IMR-90 (cell line): ENCODE results near the gene SSPN. TPM values are rescaled to one million over a fixed set of nuclear protein-coding genes. Genes with fewer than 3 reads are reported as not detected.

Source experiments
- ATAC-seq: fragments of 200-7000 bp; cut with Tn5 transposase; 2 replicates; pipeline ENCODE4 v1.9.1; 2020; ENCODE audit warnings: low read depth, mild to moderate bottlenecking, moderate library complexity
- BruUV-seq: library from RNA; stranded (reverse); fragments of 400-500 nt; replicated peaks from 2 replicates; lab custom pipeline; 2021; lab: Mats Ljungman, UMichigan
- CTCF ChIA-PET: fragments of 300-600 bp; formaldehyde crosslinking; extraction: SDS; loops from one replicate; lab custom pipeline; 2021; ENCODE audit warnings: antibody characterized with exemption; lab: Yijun Ruan, JAX
- POLR2A ChIA-PET: fragments of 300-600 bp; sonication (Branson Sonifier 250); formaldehyde crosslinking; loops from one replicate; lab custom pipeline; 2022; ENCODE audit warnings: antibody characterized with exemption; ENCODE audit not compliant: unreplicated experiment; lab: Charles Lee
- DNase-seq: peaks from one replicate; pipeline ENCODE4 v3.0.0; 2013
- H2AFZ ChIP-seq: replicated peaks from 2 replicates; pipeline ENCODE3; 2013; ENCODE audit warnings: low read length, mild to moderate bottlenecking; ENCODE audit not compliant: poor library complexity
- H2AK5ac ChIP-seq: 2 replicates; pipeline ENCODE4 v1.6.1; 2013; ENCODE audit warnings: low read depth, low read length, inconsistent platforms
- H2AK9ac ChIP-seq: replicated peaks from 2 replicates; pipeline ENCODE3; 2013; ENCODE audit warnings: mild to moderate bottlenecking, low read depth, low read length, moderate library complexity; ENCODE audit not compliant: poor library complexity
- H2BK120ac ChIP-seq: 2 replicates; pipeline ENCODE4 v1.6.1; 2013; ENCODE audit warnings: low read depth, low read length, inconsistent platforms
- H2BK15ac ChIP-seq: 3 replicates; pipeline ENCODE4 v1.6.1; 2013; ENCODE audit warnings: low read depth, low read length, inconsistent platforms
- H2BK20ac ChIP-seq: 2 replicates; pipeline ENCODE4 v1.6.1; 2013; ENCODE audit warnings: low read depth, mild to moderate bottlenecking, inconsistent platforms, low read length, moderate library complexity
- H2BK5ac ChIP-seq: 2 replicates; pipeline ENCODE4 v1.6.1; 2013; ENCODE audit warnings: mild to moderate bottlenecking, low read depth, low read length, inconsistent platforms; ENCODE audit not compliant: poor library complexity, severe bottlenecking
- H3K14ac ChIP-seq: replicated peaks from 2 replicates; pipeline ENCODE4 v1.6.1; 2013; ENCODE audit warnings: low read depth, low read length, inconsistent platforms
- H3K18ac ChIP-seq: 2 replicates; pipeline ENCODE4 v1.6.1; 2013; ENCODE audit warnings: low read depth, low read length, control low read depth
- H3K23ac ChIP-seq: 2 replicates; pipeline ENCODE4 v1.6.1; 2013; ENCODE audit warnings: low read depth, low read length, inconsistent platforms
- H3K27ac ChIP-seq: 2 replicates; pipeline ENCODE4 v1.5.1; 2013; ENCODE audit warnings: mild to moderate bottlenecking, control low read depth, low read length; ENCODE audit not compliant: insufficient read depth
- H3K27me3 ChIP-seq: 2 replicates; pipeline ENCODE4 v1.6.1; 2013; ENCODE audit warnings: low read length; ENCODE audit not compliant: control insufficient read depth, insufficient read depth
- H3K36me3 ChIP-seq: 2 replicates; pipeline ENCODE4 v1.6.1; 2013; ENCODE audit warnings: low read length, mixed read lengths; ENCODE audit not compliant: control insufficient read depth, insufficient read depth
- H3K4ac ChIP-seq: 2 replicates; pipeline ENCODE4 v1.6.1; 2013; ENCODE audit warnings: low read depth, low read length, inconsistent platforms
- H3K4me1 ChIP-seq: 2 replicates; pipeline ENCODE4 v1.6.1; 2013; ENCODE audit warnings: low read length, mixed read lengths; ENCODE audit not compliant: control insufficient read depth, insufficient read depth
- H3K4me2 ChIP-seq: 2 replicates; pipeline ENCODE4 v1.6.1; 2013; ENCODE audit warnings: low read depth, mild to moderate bottlenecking, control low read depth, low read length, moderate library complexity
- H3K4me3 ChIP-seq: 2 replicates; pipeline ENCODE4 v1.5.1; 2013; ENCODE audit warnings: low read depth, mild to moderate bottlenecking, control low read depth, low read length, moderate library complexity; ENCODE audit not compliant: insufficient read depth
- H3K56ac ChIP-seq: 2 replicates; pipeline ENCODE4 v1.6.1; 2013; ENCODE audit warnings: low read length, inconsistent platforms; ENCODE audit not compliant: insufficient read depth; ENCODE audit errors: extremely low read depth
- H3K79me1 ChIP-seq, 2 experiments: 2 replicates each; pipeline ENCODE4 v1.6.1; 2013; ENCODE audit warnings: low read length in 2 of 2, inconsistent platforms in 1 of 2, low read depth in 1 of 2
- H3K9ac ChIP-seq: 2 replicates; pipeline ENCODE4 v1.6.1; 2013; ENCODE audit warnings: low read depth, low read length, control low read depth
- H3K9me1 ChIP-seq: 2 replicates; pipeline ENCODE4 v1.6.1; 2013; ENCODE audit warnings: low read length, inconsistent platforms; ENCODE audit not compliant: insufficient read depth
- H3K9me3 ChIP-seq: 2 replicates; pipeline ENCODE4 v1.6.1; 2013; ENCODE audit warnings: low read length; ENCODE audit not compliant: control insufficient read depth, insufficient read depth
- H4K20me1 ChIP-seq: 2 replicates; pipeline ENCODE4 v1.6.1; 2013; ENCODE audit warnings: low read length, inconsistent platforms; ENCODE audit not compliant: insufficient read depth
- H4K5ac ChIP-seq: 2 replicates; pipeline ENCODE4 v1.6.1; 2013; ENCODE audit warnings: mild to moderate bottlenecking, low read depth, low read length, control low read depth
- H4K8ac ChIP-seq, 2 experiments: 2 replicates each; pipeline ENCODE4 v1.6.1; 2013; ENCODE audit warnings: low read depth in 2 of 2, low read length in 2 of 2, control low read depth in 1 of 2, inconsistent platforms in 1 of 2
- H4K91ac ChIP-seq: 2 replicates; pipeline ENCODE4 v1.6.1; 2013; ENCODE audit warnings: low read depth, low read length, inconsistent platforms; ENCODE audit not compliant: insufficient read depth
- BHLHE40 ChIP-seq: fragments of 150-350 bp; IDR thresholded peaks from 2 replicates; pipeline ENCODE4 v1.6.1; 2016; ENCODE audit warnings: mild to moderate bottlenecking, low read depth, low read length
- CTCF ChIP-seq: conservative IDR thresholded peaks from 2 replicates; pipeline ENCODE4 v1.5.1; 2012; ENCODE audit warnings: mild to moderate bottlenecking, low read depth, low read length, improper control_type of control experiment
- ELK1 ChIP-seq: fragments of 150-350 bp; IDR thresholded peaks from 2 replicates; pipeline ENCODE4 v1.6.1; 2016; ENCODE audit warnings: low read depth, mild to moderate bottlenecking, low read length, moderate library complexity, borderline replicate concordance
- NFE2L2 ChIP-seq: fragments of 150-350 bp; IDR thresholded peaks from 2 replicates; pipeline ENCODE4 v1.6.1; 2016; ENCODE audit warnings: low read depth, mild to moderate bottlenecking, low read length
- RAD21 ChIP-seq: IDR thresholded peaks from 2 replicates; pipeline ENCODE4 v1.6.1; 2012; ENCODE audit warnings: low read length, improper control_type of control experiment
- USF2 ChIP-seq: fragments of 150-350 bp; IDR thresholded peaks from 2 replicates; pipeline ENCODE4 v1.6.1; 2017; ENCODE audit warnings: mild to moderate bottlenecking, antibody characterized with exemption, low read length, low read depth
- WGBS, 2 experiments: methylation state at CpG; one replicate each; pipeline versions ENCODE4 v1.1.5 to v1.1.7; 2013; ENCODE audit warnings: missing lambda C conversion rate in 2 of 2; ENCODE audit not compliant: insufficient read length in 1 of 2; ENCODE audit errors: extremely low coverage in 2 of 2; 5-methylcytosine and 5-hydroxymethylcytosine counted together
- dilution Hi-C: fragments of 300-500 bp; cut with HindIII; formaldehyde crosslinking; loops from one replicate; pipeline ENCODE4 v1.14.3; 2018; ENCODE audit warnings: low sequenced_read_pairs; ENCODE audit not compliant: unreplicated experiment
- in situ Hi-C: fragments of 300-500 bp; cut with MboI; formaldehyde crosslinking; loops from 3 replicates; pipeline ENCODE4 v1.14.3; 2019; ENCODE audit warnings: low sequenced_read_pairs, inconsistent platforms, mixed read lengths
- intact Hi-C: fragments of 100-400 bp; cut with micrococcal nuclease; formaldehyde crosslinking; loops from 2 replicates; pipeline ENCODE4 v1.10.0; 2022
- polyA plus RNA-seq, 3 experiments: library from polyadenylated mRNA; depleted of rRNA; stranded (reverse); fragments of >200 nt; gene quantifications; 2 replicates each; pipeline ENCODE4 v1.2.3, GENCODE V29; 2012; ENCODE audit warnings: low replicate concordance in 1 of 3
- total RNA-seq: library from RNA; depleted of rRNA; stranded (reverse); fragments of >200 nt; gene quantifications from 2 replicates; pipeline ENCODE4 v1.2.3, GENCODE V29; 2012

Gene SSPN
- total and polyA plus RNA-seq, 2 of the 4 experiments (the other 2 are of a cell fraction), result 3.5 to 5.6 TPM

DNA sequence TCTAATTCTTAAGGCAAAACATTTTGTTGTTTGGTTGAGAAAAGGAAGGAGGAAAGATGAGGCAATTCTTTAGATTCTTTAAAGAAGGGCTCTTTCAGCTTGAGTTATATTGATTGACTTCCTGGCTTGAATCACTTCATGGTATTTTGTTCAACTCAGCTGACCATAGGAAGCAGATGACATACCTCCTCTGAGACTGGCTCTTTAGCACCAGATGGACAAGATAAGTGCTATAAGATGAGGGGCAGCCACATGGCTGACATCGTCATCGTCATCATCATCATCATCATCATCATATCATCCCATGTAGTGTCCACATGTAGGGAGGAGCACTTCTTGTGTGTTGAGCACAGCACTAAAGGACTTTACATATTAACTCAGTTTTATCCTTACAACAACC, 81.3 kb downstream of the SSPN start:
- Histone ChIP-seq H3K27ac (no peak overlapping the region), H4K8ac (no peak overlapping the region), H3K4me3 (no peak overlapping the region), H3K36me3 (no peaks in the 10 kb centered on the region), H3K9ac (no peak overlapping the region), H4K91ac (no peak overlapping the region), H3K56ac (no peak overlapping the region), H2AK9ac (no peak overlapping the region), H3K4me2 (no peak overlapping the region), H3K9me1 (peaks cover 12% of the 10 kb centered on the region), H3K9me3 (no peaks in the 10 kb centered on the region), H3K4ac (peak overlapping the region; percentile 43; the same call in 1 of the 2 replicates), H4K5ac (no peak overlapping the region), H2BK5ac (no peak overlapping the region), H3K79me1 (no peaks in the 10 kb centered on the region), H2AK5ac (peak overlapping the region; percentile 79), H2BK15ac (no peak overlapping the region), H3K14ac (0 out of 2 replicates have a peak overlapping the region, but pooled peaks have one; percentile 28), H2BK20ac (no peak overlapping the region), H2BK120ac (no peak overlapping the region), H3K4me1 (peaks cover 14% of the 10 kb centered on the region), H2AFZ (no peak overlapping the region), H3K23ac (no peak overlapping the region), H4K20me1 (no peaks in the 10 kb centered on the region), H3K27me3 (no peaks in the 10 kb centered on the region), H3K18ac (no peak overlapping the region)
- intact Hi-C loops, result no loop called here
- CTCF ChIA-PET, result no interaction called here
- POLR2A ChIA-PET, result no interaction called here
- no TSS peak for BruUV-seq
- dilution Hi-C loops, result no loop called here
- no peak for TF ChIP-seq ELK1
- TF ChIP-seq NFE2L2, result no peak
- TF ChIP-seq CTCF, result no peak
- no peak for TF ChIP-seq BHLHE40
- no peak for TF ChIP-seq USF2
- TF ChIP-seq RAD21, result no peak
- whole genome bisulfite sequencing, 2 experiments, result no CpG with 5 or more reads among the region's 2 CpGs
- in situ Hi-C loops, result no loop called here
- no peak for DNase-seq
- ATAC-seq, result no peak
